GM18505 (cell line): ENCODE data around the gene CERT1.
"Not testable (repeated sequence)": the region's sequence is repeated elsewhere in the genome, so short reads cannot be mapped to it uniquely, and the experiment has no call there.

Experiments used
- ATAC-seq: cut with Tn5 transposase; IDR thresholded peaks from one replicate; pipeline ENCODE4 v1.9.1; 2021; ENCODE audit not compliant: unreplicated experiment
- POLR2A ChIP-seq: IDR thresholded peaks from 4 replicates; pipeline ENCODE4 v1.6.1; 2011; ENCODE audit warnings: borderline replicate concordance; ENCODE audit not compliant: insufficient read depth, insufficient read length; ENCODE audit errors: extremely low read depth

Gene CERT1

GRCh38 chr5:75336615-75337336, 174.7 kb downstream of the CERT1 start, which contains the start of gene HMGCR:
Gene HMGCR, plus strand, starts transcription at chr5:75337220. Its CDS starts 5,386 bp downstream, at chr5:75342606.
- peak; percentile 97 for TF ChIP-seq POLR2A
- peak; percentile 98 for ATAC-seq

- no peak for TF ChIP-seq POLR2A
- peak; percentile 0 for ATAC-seq
Measured at GRCh38 chr5:75335952-75336614, 175.3 kb downstream of the CERT1 start.

GRCh38 chr5:75335486-75335885, 175.9 kb downstream of the CERT1 start:
- TF ChIP-seq POLR2A: no peak
- ATAC-seq: no peak

GRCh38 chr5:75334413-75334812, 177.0 kb downstream of the CERT1 start:
- ATAC-seq: not testable (repeated sequence)

GRCh38 chr5:75333759-75334158, 177.7 kb downstream of the CERT1 start:
- ATAC-seq: not testable (repeated sequence)

DNA sequence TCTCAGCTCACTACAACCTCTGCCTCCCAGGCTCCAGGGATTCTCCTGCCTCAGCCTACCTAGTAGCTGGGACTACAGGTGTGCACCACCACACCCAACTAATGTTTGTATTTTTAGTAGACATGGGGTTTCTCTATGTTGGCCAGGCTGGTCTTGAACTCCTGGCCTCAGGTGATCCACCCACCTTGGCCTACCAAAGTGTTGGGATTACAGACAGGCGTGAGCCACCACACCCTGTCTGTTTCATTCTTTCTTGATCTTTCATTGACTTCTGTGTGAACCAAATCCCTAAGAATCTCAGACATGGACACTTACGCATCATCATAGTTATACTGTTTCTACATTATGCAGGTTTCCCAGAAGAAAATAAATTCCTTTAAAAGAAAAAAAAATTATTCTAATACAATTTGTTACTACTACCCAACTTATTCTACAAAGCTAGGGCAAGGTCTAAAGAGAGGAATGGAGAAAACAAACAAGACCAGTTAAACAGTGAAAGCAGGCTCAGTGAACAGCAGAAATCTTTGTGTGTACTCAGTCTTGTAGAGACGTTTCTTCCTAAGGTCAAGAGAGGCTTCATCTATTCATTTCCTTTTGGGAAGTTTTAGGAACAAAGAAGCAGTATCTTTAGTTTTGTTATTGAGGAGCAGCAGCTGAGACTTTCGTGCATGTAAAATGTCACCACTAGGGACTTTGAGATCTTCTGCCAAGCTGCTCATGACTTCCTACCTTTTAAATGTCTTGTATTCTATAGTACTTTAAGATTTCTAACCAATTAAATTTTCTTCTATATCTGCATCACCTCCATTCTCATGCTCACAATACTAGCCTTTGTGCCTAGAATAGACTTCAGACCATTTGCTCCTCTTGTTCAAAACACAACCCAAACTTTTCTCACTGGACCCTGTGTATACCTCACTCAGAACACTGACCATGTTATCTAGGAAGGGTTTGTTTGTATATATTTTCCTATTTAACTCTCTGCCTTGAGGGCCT, 180.0 kb downstream of the CERT1 start:
- no peak for TF ChIP-seq POLR2A
- no peak for ATAC-seq

- no peak for TF ChIP-seq POLR2A
- ATAC-seq: no peak
Measured at GRCh38 chr5:75330404-75330803, 181.0 kb downstream of the CERT1 start.
